ENCODE data around the gene TMEM212.
"Not testable (repeated sequence)": the region's sequence is repeated elsewhere in the genome, so short reads cannot be mapped to it uniquely, and the experiment has no call there.

Gene TMEM212

GRCh38 chr3:171834461-171834801, 8.7 kb upstream of the TMEM212 start:
- no peak for DNase-seq (ENCODE audit: low spot score)

GRCh38 chr3:171835116-171835515, 8.0 kb upstream of the TMEM212 start:
- DNase-seq (ENCODE audit: low spot score) = no peak

GRCh38 chr3:171835613-171836012, 7.5 kb upstream of the TMEM212 start:
- no peak for DNase-seq (ENCODE audit: low spot score)

GRCh38 chr3:171836855-171837254, 6.3 kb upstream of the TMEM212 start:
- DNase-seq (ENCODE audit: low spot score) = no peak

GRCh38 chr3:171837698-171838097, 5.5 kb upstream of the TMEM212 start:
- DNase-seq (ENCODE audit: low spot score) = no peak

GRCh38 chr3:171838218-171838720, 4.9 kb upstream of the TMEM212 start:
- peak; percentile 13 for DNase-seq (ENCODE audit: low spot score)

DNA sequence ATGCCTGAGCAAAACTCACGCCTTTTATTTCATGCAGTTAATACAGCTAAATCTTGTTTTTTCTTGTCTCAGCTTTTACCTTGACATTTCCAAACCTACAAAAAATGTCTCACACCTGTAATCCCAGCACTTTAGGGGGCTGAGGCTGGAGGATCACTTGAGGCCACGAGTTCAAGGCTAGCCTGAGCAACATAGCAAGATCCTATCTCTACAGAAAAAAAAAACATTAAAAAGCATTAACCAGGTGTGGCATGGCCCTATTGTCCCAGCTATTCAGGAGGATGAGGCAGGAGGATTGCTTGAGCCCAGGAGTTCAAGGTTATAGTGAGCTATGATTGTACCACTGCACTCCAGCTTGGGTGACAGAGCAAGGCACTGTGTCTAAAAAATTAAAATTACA, 3.9 kb upstream of the TMEM212 start:
- DNase-seq (ENCODE audit: low spot score) = no peak

GRCh38 chr3:171840445-171840810, 2.7 kb upstream of the TMEM212 start:
- DNase-seq (ENCODE audit: low spot score) = no peak

DNA sequence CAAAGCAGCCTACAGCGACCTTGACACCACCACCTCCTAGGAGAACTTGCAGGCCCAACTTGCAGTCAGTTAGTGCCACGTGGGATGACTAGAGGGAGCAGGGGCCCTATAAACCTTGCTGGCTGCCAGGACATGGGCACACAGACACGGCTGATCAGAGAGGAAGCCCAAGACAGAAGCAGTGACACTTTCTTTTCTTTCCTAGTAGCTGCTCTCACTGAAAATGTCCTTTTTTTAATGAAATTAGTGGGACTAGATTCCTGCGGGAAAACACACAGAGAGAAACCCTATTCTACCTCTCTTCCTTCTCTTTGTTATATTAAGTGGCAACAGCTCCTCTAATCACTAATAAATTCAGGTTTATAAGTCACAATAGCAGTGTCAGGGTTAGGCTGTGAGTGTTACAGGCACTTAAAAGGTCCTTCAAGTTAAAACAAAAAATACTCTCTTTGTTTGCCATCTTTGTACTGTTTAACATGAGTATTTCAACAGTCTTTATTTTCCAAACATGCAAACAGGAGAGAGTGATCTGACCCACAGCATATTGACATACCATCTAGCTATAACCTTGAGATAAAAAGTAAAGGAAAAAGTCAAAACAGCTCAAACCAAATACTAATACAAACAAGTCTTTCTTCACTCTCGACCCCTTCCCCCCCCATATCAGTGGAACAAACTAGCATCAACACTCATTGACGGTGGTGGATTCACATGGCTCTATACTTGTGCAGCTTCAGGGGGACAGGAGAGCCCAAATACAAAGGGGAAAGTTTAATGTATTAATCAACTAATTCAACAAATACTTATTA, 2.1 kb upstream of the TMEM212 start:
- no peak for DNase-seq (ENCODE audit: low spot score)

- no peak for DNase-seq (ENCODE audit: low spot score)
These were observed 1.5 kb upstream of the TMEM212 start for GRCh38 chr3:171841620-171842000.

- no peak for DNase-seq (ENCODE audit: low spot score)
These were observed 1.7 kb downstream of the TMEM212 start for GRCh38 chr3:171844873-171845272.

DNA sequence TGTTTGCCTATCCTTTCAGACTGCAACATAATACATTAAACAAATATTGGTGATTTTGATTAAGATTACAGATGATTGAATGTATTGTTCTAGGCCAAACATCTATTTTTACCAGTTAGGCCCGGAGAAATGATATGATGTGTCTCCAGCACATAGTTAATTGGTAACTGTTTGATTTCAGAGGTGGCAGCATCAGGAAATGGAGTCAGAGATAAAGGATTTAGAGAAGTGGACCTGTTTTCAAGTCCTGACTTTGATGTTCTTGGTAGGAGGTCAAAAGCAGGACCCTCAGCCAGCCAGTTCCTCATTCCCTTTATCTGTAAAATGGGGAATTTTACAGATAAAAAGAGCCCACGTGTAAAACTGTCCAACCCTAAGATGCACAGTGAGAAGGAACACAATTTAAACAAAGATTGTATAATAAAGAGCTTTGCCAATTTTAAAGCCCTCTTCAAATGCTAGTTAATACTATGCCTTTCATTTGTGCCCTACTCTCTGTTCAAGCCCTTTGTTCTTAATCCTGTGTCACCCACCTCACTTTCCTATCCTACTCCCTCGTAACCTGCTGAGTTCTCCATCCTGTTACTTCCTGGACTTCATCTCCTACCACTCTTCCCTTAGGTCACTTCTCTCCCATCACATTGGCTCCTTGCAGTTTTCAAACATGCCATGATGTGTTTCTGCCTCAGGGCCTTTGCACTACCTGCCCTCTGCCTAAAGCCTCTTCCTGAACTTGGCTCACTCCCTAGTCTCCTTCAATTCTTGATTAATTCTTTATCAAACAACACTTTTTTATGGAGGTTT, 2.5 kb downstream of the TMEM212 start:
- no peak for DNase-seq (ENCODE audit: low spot score)

DNA sequence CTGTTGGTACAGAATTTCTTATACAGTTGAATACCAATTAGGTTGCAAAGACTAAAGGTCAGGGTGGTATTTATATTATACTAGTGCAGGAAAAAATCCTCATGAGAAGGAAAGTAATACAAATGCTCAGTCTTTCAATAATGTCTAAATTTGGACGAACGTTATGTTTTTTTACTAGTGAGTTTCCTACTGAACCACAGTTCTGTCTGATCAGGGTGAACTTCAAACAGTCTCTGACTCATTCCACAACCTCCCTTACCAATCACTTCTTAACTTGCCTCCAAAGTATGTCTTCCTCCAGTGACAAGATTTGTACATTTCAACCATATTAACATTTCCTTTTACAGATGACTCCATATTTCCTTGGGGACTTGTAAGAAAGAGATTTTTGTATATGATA, 3.4 kb downstream of the TMEM212 start:
- no peak for DNase-seq (ENCODE audit: low spot score)

DNA sequence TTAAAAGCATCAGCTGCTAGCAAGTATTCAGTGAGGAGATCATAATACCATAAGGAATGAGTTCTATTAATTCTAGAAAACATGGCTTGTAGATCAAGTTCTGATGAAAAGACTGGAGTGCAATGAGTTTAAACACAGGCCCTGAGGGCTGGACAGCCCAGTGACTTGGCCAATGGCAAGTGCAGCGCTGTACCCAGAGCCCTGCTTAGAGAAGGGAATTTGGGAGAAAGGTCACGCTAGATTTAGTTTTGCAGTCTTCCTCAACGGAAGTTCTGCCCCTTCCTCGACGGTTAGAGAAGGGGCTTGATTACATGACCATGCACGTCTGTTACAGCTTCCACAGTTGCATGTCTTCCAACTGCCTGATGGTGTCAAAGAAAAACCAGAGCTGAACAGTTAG, 4.0 kb downstream of the TMEM212 start:
- DNase-seq (ENCODE audit: low spot score) = no peak

DNA sequence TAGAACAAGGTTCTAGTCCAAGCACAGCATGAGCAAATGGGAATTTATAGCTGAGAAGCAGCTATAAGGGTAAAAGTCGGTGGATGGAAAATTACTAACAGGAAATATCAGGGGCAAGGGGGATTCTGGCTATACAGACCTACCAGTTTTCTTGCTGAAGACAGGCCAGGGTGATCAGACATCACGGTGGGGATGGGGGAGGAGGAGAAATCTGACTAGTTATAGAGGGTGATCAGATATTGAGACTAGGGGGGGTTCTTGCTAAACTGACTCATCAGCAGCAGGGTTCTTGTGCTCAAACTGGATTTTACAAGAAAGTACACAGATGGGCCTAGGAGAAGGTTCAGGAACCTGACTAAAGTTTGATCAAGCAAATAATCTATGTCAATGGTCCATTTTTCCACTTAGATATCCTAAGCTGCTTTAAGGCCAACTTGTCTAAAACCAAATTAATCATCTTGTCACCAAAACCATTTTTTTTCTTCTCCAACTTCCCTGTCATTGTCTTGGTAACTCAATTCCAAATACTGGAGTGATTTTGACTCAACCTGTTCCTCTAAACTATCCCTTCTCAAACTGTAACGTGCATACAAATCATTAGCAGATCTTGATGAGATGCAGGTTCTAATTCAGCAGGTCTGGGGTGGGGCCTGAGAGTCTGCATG, 4.6 kb downstream of the TMEM212 start:
- no peak for DNase-seq (ENCODE audit: low spot score)

DNA sequence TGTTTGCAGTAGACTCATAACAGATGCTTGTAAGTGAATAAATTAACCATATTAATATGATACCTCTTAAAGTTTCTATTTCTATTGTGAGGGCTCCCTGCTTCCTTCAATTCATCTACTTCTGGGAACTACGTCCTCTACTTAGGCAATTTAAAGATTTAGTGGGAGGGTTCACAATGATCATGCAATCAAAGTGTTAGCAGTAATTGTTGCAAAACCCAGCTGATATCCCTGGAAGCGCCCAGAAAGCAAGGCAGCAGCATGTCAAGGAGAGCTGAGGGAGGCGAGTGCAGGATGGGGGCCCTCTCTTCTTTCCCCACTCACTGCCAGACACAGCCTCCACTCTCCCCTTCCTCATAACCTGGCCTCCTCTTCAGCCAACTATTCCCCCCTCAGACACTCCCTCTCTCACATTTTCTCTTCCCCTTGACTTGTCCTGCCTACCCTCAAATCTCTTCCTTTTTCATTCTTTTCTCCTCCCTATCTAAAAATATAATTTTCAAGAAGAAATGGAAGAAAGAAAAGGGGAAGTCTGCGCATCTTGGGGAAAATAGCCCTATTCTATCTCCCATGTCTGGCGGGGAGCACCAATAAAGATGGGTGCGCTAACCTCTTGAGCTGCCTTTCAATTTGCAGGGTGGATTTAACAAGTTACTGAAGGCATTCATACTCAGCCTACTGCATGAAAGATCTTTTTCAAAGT, 6.6 kb downstream of the TMEM212 start:
- DNase-seq (ENCODE audit: low spot score) = no peak

- no peak for DNase-seq (ENCODE audit: low spot score)
These were observed 7.3 kb downstream of the TMEM212 start for GRCh38 chr3:171850320-171850959.

- DNase-seq (ENCODE audit: low spot score) = no peak
These were observed 8.0 kb downstream of the TMEM212 start for GRCh38 chr3:171850960-171851659.

DNA sequence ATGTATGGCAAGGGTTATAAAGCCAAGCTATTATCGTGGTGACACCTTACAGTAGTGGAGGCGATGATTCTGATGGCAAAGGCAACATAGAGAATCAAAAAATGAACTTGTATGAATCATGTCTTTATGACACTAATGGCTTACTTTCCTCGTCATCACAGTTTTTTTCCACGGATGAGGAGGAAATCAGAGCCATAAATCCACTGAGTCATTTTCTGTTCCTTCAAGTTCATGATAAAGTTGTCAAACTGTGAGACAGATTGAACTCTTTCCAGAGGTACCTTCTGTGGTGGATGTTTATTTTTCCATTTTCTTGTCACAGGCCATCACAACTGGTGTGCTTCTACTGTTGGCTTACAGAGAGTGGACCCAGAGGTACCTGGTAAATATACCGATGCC, 8.5 kb downstream of the TMEM212 start:
- no peak for DNase-seq (ENCODE audit: low spot score)

GRCh38 chr3:171854649-171855305, 11.6 kb downstream of the TMEM212 start:
- no peak for DNase-seq (ENCODE audit: low spot score)

DNA sequence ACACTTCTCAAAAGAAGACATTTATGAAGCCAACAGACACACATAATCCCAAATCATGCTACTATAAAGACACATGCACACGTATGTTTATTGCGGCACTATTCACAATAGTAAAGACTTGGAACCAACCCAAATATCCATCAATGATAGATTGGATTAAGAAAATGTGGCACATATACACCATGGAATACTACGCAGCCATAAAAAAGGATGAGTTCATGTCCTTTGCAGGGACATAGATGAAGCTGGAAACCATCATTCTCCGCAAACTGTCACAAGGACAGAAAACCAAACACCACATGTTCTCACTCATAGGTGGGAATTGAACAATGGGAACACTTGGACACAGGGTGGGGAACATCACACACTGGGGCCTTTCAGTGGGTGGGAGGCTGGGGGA, 15.6 kb downstream of the TMEM212 start:
- not testable (repeated sequence) for DNase-seq (ENCODE audit: low spot score)
